DMS153 (cell line): ENCODE data around the gene NRGN.
A peak's percentile ranks its signal among the peaks of the same experiment; 100 is the strongest.
"Not testable (repeated sequence)": the region's sequence is repeated elsewhere in the genome, so short reads cannot be mapped to it uniquely, and the experiment has no call there.

Experiments
- DNase-seq: peaks from one replicate; lab custom pipeline; 2025; lab: John Stamatoyannopoulos, UW

Gene NRGN

GRCh38 chr11:124758355-124759265 is 18.9 kb downstream of the NRGN start:
- peak; percentile 64 for DNase-seq

DNA sequence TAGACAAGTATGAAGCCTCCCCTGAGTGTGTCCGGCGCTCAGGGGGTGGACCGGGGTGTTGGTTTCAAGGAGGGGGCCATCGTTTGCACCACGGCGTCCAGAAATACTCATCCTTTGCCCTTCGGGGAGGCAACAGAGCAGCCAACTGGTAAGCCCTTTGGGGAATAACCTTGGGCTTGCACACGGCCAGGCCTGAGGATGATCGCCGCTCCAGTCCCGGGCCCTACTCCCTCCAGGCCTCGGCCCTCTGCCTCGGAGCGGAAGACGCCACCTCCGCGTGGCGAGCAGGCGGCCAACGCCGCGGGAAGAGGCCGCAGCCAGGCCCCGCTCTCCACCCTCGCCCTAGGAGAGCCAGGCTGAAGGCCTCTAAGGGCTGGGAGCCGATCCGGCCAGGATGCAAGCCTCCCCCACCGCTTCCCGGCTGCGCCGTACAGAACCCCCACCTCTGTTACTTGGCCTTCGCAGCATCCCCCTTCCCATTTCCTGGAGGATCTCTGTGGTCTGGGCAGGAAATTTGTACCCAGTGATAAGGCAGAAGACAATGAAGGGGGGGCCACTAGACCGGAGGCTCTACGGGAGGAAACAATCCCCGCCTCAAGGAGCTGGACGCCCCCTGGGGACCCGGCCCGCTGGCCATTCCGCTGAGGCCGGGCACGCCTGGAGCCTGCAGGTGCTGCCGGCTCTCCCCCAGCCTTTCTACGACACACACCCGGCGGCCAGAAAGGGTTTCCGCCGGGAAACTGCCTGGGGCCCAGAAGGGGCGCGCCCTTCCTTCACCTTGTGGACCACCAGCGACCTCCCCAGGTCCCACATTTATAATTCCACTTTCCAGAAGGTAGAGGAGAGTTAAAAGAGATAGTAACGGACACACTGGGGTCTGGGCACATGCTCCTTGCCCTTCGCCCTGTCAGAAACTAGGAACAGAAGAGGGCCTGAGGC is 19.8 kb downstream of the NRGN start:
- DNase-seq, result no peak

DNA sequence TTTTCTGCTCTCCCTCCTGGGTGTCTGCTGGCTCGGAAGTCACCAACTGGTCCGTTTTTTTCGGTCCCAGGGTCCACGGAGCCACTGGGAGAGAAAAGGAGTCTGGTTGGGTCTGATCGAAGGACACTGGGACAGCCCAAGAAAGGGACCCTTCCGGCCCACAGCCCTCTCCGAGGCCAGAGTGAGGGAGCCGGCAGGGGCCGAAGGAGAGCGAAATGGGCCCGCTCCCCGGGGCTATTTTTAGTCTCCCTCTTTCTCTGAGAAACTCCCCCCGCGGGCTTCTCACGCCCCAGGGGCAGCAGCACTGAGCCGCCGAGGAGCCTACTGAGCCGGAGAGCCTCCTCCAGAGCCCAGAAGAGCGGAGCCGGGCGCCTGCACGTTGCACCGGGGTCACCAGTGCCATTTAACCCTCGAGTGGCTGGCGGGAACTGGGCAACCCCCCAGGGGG is 20.5 kb downstream of the NRGN start:
- no peak for DNase-seq

DNA sequence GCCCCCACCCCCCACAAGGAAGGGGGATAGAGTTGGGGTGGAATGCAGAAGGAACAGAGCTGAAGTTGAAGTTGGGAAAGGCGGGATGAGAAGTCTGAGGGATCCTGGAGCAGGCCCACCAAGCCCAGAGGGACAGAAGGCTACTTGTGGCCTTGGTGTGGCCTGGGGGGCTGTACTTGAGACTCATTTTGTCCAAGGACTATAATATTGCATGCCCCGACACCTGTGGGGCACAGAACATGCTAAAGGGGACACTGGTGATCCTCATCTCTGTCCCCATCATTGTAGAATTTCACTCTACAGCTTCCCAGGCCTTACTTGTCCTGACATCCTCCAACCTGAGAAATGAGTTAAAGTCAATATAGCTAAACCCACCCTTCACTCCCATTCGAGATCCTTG is 21.1 kb downstream of the NRGN start:
- no peak for DNase-seq

DNA sequence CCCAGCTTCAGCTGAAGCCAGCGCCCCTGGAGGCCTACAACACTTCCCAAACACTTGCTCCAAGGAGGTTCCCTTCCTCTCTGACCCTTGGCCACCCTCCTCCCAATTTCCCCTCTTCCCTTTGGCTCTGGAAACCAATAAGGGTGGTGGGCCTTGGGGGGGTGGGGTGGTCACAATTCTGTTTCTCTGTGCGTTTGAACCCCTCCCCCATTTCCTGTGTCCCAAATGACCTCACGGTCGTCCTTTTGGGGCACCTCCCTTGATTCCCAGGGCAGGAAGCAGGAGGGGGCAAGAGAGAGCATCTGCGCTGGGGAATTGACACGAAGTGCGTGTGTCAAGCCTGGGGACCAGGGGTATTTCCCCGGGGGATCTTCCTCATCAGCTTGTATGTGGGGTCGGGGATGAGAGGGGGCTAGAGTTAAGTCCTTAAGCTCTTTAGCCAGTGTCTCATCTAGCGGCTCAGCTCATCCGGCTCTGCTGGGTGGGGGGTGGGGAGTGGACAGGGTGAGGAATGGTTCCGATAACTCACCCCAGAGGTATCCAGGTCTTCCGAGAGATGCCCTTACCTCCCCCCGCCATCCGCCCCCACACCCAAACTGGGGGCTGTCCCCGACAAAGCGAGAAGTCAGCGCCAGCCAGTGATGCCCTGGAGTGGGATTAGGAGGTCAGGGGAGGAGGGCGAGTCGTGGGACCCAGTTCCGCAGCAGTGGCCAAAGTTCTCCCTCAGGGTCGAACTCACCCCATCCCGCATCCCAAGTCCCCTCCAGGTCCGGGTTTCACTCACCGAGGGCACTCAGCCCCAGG is 21.8 kb downstream of the NRGN start:
- DNase-seq, result no peak

- no peak for DNase-seq
These were observed 22.4 kb downstream of the NRGN start, which contains the start of gene ESAM for GRCh38 chr11:124762105-124762623. Gene ESAM, minus strand, starts transcription at chr11:124762290. Its CDS starts 136 bp downstream, at chr11:124762154.

- DNase-seq, result no peak
These were observed 22.9 kb downstream of the NRGN start for GRCh38 chr11:124762624-124763155.

DNA sequence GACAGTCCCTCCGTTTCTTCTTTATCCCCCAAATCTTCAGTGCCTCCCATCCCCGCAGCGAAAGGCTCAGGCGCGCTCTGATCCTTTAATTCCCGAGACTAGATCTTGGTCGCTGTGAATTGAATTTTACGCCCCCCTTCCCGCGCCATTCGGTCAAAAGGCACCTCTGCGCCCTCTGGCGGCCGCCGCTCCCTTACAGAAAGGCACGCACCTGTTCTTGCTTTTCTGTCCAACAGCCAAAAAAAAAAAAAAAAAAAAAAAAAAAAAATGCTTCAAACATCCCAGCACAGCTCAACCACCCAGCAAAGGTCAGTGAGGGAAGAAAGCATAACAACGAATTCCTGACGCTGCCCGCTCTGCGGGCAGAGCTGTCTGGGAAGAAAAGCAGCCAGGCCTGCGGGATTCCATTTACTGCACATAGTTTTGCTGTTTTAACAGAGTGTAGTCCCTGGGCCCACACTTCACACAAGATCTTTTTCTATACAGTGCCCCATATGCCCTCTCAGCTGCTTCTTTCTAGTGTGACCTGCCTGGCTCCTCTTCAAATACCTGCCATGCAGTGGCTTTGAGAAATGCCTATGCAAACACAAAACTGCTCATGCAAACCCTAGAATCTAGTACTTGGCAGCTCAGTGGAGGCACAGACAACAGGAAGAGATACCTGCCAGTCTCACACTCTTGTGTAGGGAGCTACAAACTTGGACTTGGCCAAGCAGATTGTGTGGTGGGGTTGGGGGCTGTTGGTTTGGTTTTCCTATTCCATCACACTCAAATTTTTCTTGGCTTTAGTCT is 23.6 kb downstream of the NRGN start:
- peak; percentile 57 for DNase-seq

DNA sequence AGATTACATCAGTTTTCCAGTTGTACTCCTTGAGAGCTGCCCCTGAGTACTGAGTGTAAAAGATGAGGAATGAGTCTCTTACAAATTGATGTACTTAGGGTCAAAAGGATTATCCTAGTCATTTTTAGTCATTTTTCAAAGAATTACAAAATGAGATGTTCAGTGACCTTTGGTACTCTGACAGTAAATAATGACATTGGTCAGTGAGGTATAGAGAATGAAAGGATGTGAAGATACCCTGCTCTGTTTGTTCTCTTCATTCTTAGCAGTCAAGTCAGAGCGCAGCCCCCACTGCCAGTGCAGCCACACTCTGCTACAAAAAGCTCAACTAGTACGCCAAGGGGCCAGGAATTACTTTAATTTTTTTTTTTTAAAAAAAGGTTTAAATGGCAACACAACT is 26.4 kb downstream of the NRGN start:
- DNase-seq, result no peak

GRCh38 chr11:124768914-124769313 is 29.2 kb downstream of the NRGN start:
- no peak for DNase-seq

GRCh38 chr11:124769806-124770774 is 30.3 kb downstream of the NRGN start:
- no peak for DNase-seq

DNA sequence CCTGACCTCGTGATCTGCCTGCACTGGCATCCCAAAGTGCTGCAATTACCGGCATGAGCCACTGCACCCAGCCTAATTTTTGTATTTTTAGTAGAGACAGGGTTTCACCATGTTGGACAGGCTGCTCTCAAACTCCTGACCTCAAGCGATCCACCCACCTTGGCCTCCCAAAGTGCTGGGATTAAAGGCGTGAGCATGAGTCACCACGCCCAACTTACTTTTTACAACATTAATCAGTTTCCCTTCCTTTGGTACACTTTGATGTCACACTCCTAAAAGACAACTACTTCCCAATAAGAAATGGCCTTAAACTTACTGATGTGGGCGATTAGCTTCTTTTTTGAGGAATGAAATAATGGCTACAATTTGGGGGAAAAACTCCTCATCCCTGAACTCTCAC is 31.2 kb downstream of the NRGN start:
- not testable (repeated sequence) for DNase-seq

GRCh38 chr11:124776865-124777645 is 37.3 kb downstream of the NRGN start:
- DNase-seq, result no peak

DNA sequence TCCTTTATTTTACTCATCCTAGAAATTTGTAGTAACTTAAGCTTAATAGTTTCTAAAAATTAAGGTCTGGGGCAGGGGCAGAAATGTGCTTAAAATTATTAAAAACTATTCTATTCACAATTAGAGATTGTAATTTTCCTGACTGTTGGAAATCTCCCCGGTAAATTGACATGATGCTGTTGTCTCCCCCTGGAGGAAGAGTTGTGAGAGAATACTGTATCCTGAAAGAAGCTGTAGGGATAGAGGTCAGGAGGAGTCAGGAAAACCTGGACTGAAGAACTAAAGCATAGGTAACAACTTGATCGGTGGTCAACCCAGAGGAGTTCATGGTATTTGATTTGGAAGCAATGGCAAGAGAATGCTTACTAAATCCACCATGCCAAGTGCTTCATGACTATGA is 38.5 kb downstream of the NRGN start:
- no peak for DNase-seq

GRCh38 chr11:124779568-124779967 is 39.8 kb downstream of the NRGN start:
- DNase-seq, result no peak

GRCh38 chr11:124783002-124783401 is 43.3 kb downstream of the NRGN start:
- no peak for DNase-seq

DNA sequence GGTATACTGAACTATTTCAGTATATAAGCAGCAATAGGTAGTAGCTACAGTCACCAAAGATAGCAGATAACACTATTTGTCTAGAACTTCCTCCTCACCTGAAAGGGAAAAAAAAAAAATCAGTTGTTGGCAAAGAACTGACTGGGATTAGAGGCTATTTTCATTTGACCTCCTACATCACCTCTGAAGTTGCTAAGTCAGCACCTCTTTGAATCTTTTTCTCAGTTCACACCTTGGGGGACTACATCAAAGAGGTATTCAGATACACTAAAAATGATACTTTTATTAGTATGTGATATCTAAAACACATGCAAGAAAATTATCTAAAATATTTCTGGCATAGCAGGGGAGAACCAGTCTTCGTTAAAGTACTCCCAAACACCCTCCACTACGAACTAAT is 44.3 kb downstream of the NRGN start:
- no peak for DNase-seq

GRCh38 chr11:124788521-124788920 is 48.8 kb downstream of the NRGN start:
- DNase-seq, result no peak
